ENCODE results near the gene RAP2C.

Gene RAP2C

DNA sequence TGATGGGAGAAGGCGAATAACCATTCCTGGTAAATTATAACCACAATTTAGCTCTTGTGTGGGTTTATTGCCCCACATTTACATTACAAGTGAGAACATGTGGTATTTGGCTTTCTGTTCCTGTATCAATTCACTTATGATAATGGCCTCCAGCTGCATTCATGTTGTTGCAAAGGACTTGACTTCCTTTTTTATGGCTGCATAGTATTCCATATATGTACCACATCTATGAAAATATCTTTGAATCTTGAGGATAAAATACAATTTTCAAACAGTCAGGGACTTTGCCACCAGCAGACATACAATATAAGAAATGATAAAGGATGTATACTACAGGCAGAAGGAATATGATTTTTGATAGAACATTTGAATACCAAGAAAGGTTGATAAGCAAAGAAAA, 27.3 kb downstream of the RAP2C start:
- no peak overlapping the region for H3K23ac ChIP-seq (ENCODE audit: low read length in 2 of 2)
- WGBS, result no CpG with 5 or more reads among the region's 1 CpG

DNA sequence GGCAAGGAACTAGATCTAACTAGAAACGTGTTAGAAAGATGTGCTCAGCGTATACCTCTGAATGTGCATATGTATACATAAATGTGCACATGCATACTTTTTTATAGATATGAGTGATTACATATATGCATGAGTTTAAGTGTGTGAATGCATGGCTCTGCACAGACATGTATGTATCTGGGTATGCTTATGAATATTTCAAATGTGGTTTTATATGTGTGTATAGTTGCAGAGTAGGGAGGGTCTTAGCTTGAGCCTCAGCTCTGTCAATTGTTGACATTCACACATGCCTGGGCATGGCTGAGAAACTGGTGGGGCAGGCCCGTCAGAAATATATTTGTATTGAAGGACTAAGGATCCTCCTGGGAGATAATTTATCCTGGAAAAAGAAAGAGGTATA, 31.1 kb downstream of the RAP2C start:
- Histone ChIP-seq H2AFZ (ENCODE audit: low read depth, low read length) (no peak overlapping the region), H3K4me2 (ENCODE audit: low read length, poor library complexity, severe bottlenecking) (no peak overlapping the region), H2BK12ac (ENCODE audit: low read length in 2 of 2) (no peak overlapping the region), H3K4me1 (ENCODE audit: control insufficient read depth, insufficient read depth, low read depth, low read length) (no peaks in the 10 kb centered on the region), H3K27ac (ENCODE audit: low read length, poor library complexity, severe bottlenecking) (no peak overlapping the region), H2AK5ac (ENCODE audit: low read length, severe bottlenecking) (no peak overlapping the region), H3K14ac (ENCODE audit: low read length in 2 of 2) (no peak overlapping the region), H3K9ac (ENCODE audit: low read length) (no peak overlapping the region), H3K27me3 (ENCODE audit: control insufficient read depth in 1 of 2, insufficient read depth in 1 of 2, low read length in 2 of 2) (peaks cover 0 to 15% of the 10 kb centered on the region in 2 experiments), H3K18ac (ENCODE audit: low read depth in 1 of 2, low read length in 2 of 2) (no peak overlapping the region), H3K23ac (ENCODE audit: low read length in 2 of 2) (no peak overlapping the region), H4K91ac (ENCODE audit: low read length) (no peak overlapping the region), H3K4ac (ENCODE audit: low read depth in 1 of 2, low read length in 2 of 2) (no peak overlapping the region), H4K8ac (ENCODE audit: low read length) (no peak overlapping the region), H2BK15ac (ENCODE audit: low read depth, poor library complexity, severe bottlenecking) (no peak overlapping the region), H2BK5ac (ENCODE audit: low read depth, low read length, poor library complexity, severe bottlenecking) (no peak overlapping the region), H3K4me3 (ENCODE audit: insufficient read depth in 1 of 2, low read depth in 1 of 2, low read length in 2 of 2) (no peak overlapping the region), H2BK120ac (ENCODE audit: low read depth, low read length) (no peak overlapping the region), H3K36me3 (ENCODE audit: control insufficient read depth in 1 of 2, insufficient read depth in 2 of 2, low read depth in 1 of 2, low read length in 2 of 2) (no peaks in the 10 kb centered on the region), H3K9me3 (ENCODE audit: control insufficient read depth, low read length) (peaks cover 3% of the 10 kb centered on the region), H3K79me1 (replicated peaks; ENCODE audit: low read length, poor library complexity, severe bottlenecking) (no peaks in the 10 kb centered on the region)
- no peak for DNase-seq
- 83% methylated on average over 1 of the region's 3 CpGs for WGBS

More for the DNA sequence above, 27.3 kb downstream of the RAP2C start:
- Histone ChIP-seq H3K36me3 (ENCODE audit: control insufficient read depth in 1 of 2, insufficient read depth in 2 of 2, low read depth in 1 of 2, low read length in 2 of 2) (no peaks in the 10 kb centered on the region), H3K9me3 (ENCODE audit: control insufficient read depth, low read length) (peaks cover 9% of the 10 kb centered on the region), H2AFZ (ENCODE audit: low read depth, low read length) (no peak overlapping the region), H3K27me3 (ENCODE audit: control insufficient read depth in 1 of 2, insufficient read depth in 1 of 2, low read length in 2 of 2) (peaks cover 0 to 11% of the 10 kb centered on the region in 2 experiments), H3K18ac (ENCODE audit: low read depth in 1 of 2, low read length in 2 of 2) (no peak overlapping the region), H2AK5ac (ENCODE audit: low read length, severe bottlenecking) (no peak overlapping the region), H4K91ac (ENCODE audit: low read length) (no peak overlapping the region), H3K4me2 (ENCODE audit: low read length, poor library complexity, severe bottlenecking) (no peak overlapping the region), H3K4ac (ENCODE audit: low read depth in 1 of 2, low read length in 2 of 2) (no peak overlapping the region), H4K8ac (ENCODE audit: low read length) (no peak overlapping the region), H2BK120ac (ENCODE audit: low read depth, low read length) (no peak overlapping the region), H3K4me1 (ENCODE audit: control insufficient read depth, insufficient read depth, low read depth, low read length) (no peaks in the 10 kb centered on the region), H3K4me3 (ENCODE audit: insufficient read depth in 1 of 2, low read depth in 1 of 2, low read length in 2 of 2) (no peak overlapping the region), H2BK15ac (ENCODE audit: low read depth, poor library complexity, severe bottlenecking) (no peak overlapping the region), H3K9ac (ENCODE audit: low read length) (no peak overlapping the region), H3K79me1 (replicated peaks; ENCODE audit: low read length, poor library complexity, severe bottlenecking) (no peaks in the 10 kb centered on the region), H3K27ac (ENCODE audit: low read length, poor library complexity, severe bottlenecking) (no peak overlapping the region), H2BK5ac (ENCODE audit: low read depth, low read length, poor library complexity, severe bottlenecking) (no peak overlapping the region), H3K14ac (ENCODE audit: low read length in 2 of 2) (no peak overlapping the region), H2BK12ac (ENCODE audit: low read length in 2 of 2) (no peak overlapping the region)
- DNase-seq, result no peak

DNA sequence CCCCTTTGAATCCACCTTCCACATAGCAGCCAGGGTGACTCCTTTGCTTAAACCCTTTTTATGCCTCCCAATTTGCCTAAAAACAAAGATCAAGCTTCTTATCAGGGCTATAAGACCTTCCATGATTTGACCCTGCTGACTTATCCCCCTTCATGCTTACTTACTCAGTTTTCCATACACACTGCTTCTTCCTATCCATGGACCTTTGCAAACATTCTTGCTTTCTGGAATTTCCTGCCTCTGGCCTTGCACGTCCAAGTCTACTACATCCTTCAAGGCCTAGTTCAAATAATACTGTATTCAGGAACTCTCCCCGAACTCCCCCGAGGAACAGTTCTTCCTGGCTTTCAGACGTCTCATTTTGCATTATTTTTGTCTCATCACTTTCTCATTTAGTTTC, 31.8 kb downstream of the RAP2C start:
- Histone ChIP-seq H2BK5ac (ENCODE audit: low read depth, low read length, poor library complexity, severe bottlenecking) (no peak overlapping the region), H3K27ac (ENCODE audit: low read length, poor library complexity, severe bottlenecking) (no peak overlapping the region), H3K18ac (ENCODE audit: low read depth in 1 of 2, low read length in 2 of 2) (no peak overlapping the region), H3K36me3 (ENCODE audit: control insufficient read depth in 1 of 2, insufficient read depth in 2 of 2, low read depth in 1 of 2, low read length in 2 of 2) (no peaks in the 10 kb centered on the region), H2AFZ (ENCODE audit: low read depth, low read length) (no peak overlapping the region), H3K4me1 (ENCODE audit: control insufficient read depth, insufficient read depth, low read depth, low read length) (no peaks in the 10 kb centered on the region), H3K4ac (ENCODE audit: low read depth in 1 of 2, low read length in 2 of 2) (no peak overlapping the region), H3K14ac (ENCODE audit: low read length in 2 of 2) (no peak overlapping the region), H2BK15ac (ENCODE audit: low read depth, poor library complexity, severe bottlenecking) (no peak overlapping the region), H3K4me2 (ENCODE audit: low read length, poor library complexity, severe bottlenecking) (no peak overlapping the region), H3K27me3 (ENCODE audit: control insufficient read depth in 1 of 2, insufficient read depth in 1 of 2, low read length in 2 of 2) (peaks cover 0 to 17% of the 10 kb centered on the region in 2 experiments), H2BK12ac (ENCODE audit: low read length in 2 of 2) (no peak overlapping the region), H3K9me3 (ENCODE audit: control insufficient read depth, low read length) (peaks cover 3% of the 10 kb centered on the region), H3K79me1 (replicated peaks; ENCODE audit: low read length, poor library complexity, severe bottlenecking) (no peaks in the 10 kb centered on the region), H4K91ac (ENCODE audit: low read length) (no peak overlapping the region), H2BK120ac (ENCODE audit: low read depth, low read length) (no peak overlapping the region), H3K9ac (ENCODE audit: low read length) (no peak overlapping the region), H4K8ac (ENCODE audit: low read length) (no peak overlapping the region), H3K23ac (ENCODE audit: low read length in 2 of 2) (no peak overlapping the region), H2AK5ac (ENCODE audit: low read length, severe bottlenecking) (no peak overlapping the region), H3K4me3 (ENCODE audit: insufficient read depth in 1 of 2, low read depth in 1 of 2, low read length in 2 of 2) (no peak overlapping the region)
- DNase-seq, result no peak
- WGBS, result 58% methylated on average over 4 of the region's 4 CpGs

DNA sequence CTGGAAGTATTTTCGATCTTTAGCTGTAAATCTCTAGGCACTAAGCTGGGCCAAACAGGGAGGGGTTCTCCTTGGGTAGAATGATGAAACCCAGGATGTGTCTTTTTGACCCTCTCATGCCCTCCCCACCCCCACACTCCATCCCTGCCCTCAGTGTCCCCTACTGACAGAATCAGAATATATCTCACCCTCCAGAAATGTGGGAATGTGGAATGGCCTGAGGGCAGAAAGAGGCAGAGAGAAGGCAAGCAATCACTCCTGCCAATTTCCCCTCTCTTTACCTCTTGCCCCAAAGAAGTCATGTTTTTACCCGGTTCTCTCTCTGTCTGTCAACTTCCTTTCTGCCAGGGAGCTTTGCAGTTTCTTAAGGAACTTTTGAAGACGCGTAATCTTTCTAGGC, 34.4 kb downstream of the RAP2C start:
- no peak overlapping the region for H2BK120ac ChIP-seq (ENCODE audit: low read depth, low read length)
- no peak for DNase-seq
- H2BK5ac ChIP-seq (ENCODE audit: low read depth, low read length, poor library complexity, severe bottlenecking), result no peak overlapping the region
- H3K4me3 ChIP-seq (ENCODE audit: insufficient read depth in 1 of 2, low read depth in 1 of 2, low read length in 2 of 2), result no peak overlapping the region
- H3K79me1 ChIP-seq (replicated peaks; ENCODE audit: low read length, poor library complexity, severe bottlenecking), result no peaks in the 10 kb centered on the region
- H3K23ac ChIP-seq (ENCODE audit: low read length in 2 of 2), result no peak overlapping the region
- no peaks in the 10 kb centered on the region for H3K36me3 ChIP-seq (ENCODE audit: control insufficient read depth in 1 of 2, insufficient read depth in 2 of 2, low read depth in 1 of 2, low read length in 2 of 2)
- no peak overlapping the region for H3K27ac ChIP-seq (ENCODE audit: low read length, poor library complexity, severe bottlenecking)
- no peak overlapping the region for H2BK15ac ChIP-seq (ENCODE audit: low read depth, poor library complexity, severe bottlenecking)
- H4K8ac ChIP-seq (ENCODE audit: low read length), result no peak overlapping the region
- no peak overlapping the region for H3K18ac ChIP-seq (ENCODE audit: low read depth in 1 of 2, low read length in 2 of 2)
- no peaks in the 10 kb centered on the region for H3K4me1 ChIP-seq (ENCODE audit: control insufficient read depth, insufficient read depth, low read depth, low read length)
- H4K91ac ChIP-seq (ENCODE audit: low read length), result no peak overlapping the region
- no peak overlapping the region for H2AK5ac ChIP-seq (ENCODE audit: low read length, severe bottlenecking)
- H2AFZ ChIP-seq (ENCODE audit: low read depth, low read length), result no peak overlapping the region
- H3K14ac ChIP-seq (ENCODE audit: low read length in 2 of 2), result no peak overlapping the region
- no peak overlapping the region for H3K4me2 ChIP-seq (ENCODE audit: low read length, poor library complexity, severe bottlenecking)
- no peaks in the 10 kb centered on the region for H3K9me3 ChIP-seq (ENCODE audit: control insufficient read depth, low read length)
- H3K9ac ChIP-seq (ENCODE audit: low read length), result no peak overlapping the region
- H2BK12ac ChIP-seq (ENCODE audit: low read length in 2 of 2), result no peak overlapping the region
- WGBS, result 100% methylated on average over 2 of the region's 4 CpGs
- H3K27me3 ChIP-seq (ENCODE audit: control insufficient read depth in 1 of 2, insufficient read depth in 1 of 2, low read length in 2 of 2), result peaks cover 0 to 26% of the 10 kb centered on the region in 2 experiments
- no peak overlapping the region for H3K4ac ChIP-seq (ENCODE audit: low read depth in 1 of 2, low read length in 2 of 2)

All from mesenchymal stem cell (in vitro differentiated cells and primary cell).